ENCODE results near the gene FKRP. TPM values are rescaled to one million over a fixed set of nuclear protein-coding genes. Genes with fewer than 3 reads are reported as not detected.

Gene FKRP, protein sequence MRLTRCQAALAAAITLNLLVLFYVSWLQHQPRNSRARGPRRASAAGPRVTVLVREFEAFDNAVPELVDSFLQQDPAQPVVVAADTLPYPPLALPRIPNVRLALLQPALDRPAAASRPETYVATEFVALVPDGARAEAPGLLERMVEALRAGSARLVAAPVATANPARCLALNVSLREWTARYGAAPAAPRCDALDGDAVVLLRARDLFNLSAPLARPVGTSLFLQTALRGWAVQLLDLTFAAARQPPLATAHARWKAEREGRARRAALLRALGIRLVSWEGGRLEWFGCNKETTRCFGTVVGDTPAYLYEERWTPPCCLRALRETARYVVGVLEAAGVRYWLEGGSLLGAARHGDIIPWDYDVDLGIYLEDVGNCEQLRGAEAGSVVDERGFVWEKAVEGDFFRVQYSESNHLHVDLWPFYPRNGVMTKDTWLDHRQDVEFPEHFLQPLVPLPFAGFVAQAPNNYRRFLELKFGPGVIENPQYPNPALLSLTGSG
- 9.8 TPM for polyA plus RNA-seq (2013)

DNA sequence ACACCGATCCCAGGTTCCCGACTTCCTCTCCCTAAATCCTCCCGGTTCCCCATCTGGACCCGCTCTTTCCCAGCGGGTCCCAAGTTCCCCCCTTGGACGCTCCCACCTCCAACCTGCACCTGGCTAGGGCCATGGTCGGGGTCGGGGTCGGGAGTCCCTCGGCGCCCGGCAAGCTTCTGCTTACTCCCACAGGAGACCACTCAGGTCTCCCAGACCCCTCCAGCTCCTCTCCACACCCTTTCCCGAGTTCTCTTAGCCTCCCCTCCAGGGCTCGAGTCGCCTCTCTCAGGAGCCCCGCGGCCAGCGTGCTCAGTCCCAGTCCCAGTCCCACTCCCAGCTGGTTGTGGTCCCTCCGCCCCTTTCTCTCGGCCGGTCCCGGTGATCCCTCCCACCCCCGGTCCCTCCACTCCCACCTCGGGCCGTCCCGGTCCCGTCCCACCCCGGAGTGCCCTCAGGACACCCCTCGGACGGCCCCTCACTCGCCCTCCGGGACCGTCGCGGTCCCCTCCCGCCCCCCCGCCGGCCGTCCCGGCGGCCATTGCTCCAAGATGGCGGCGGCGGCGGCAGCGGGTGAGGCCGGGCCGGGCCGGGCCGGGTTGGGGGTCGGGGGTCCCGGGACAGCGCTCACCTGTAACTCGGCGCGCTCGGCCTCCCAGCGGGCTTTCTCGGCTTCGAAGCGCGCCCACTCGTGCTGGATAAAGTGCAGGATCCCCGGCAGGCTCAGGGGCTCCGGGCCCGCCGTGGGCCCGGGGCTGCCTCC, at the start of gene FKRP:
TSS of gene FKRP (plus strand) at position 537 of the 760 bp plus-strand sequence. CDS start 9,394 bp downstream, outside the sequence.
- no peak for DNase-seq
- peaks cover 0 to 11% (median 2%) of the 10 kb centered on the region in 4 experiments for H3K36me3 ChIP-seq (ENCODE audit: control insufficient read depth in 4 of 4, insufficient read depth in 4 of 4, low read length in 3 of 4)
- no peaks in the 10 kb centered on the region for H3K9me3 ChIP-seq (ENCODE audit: control extremely low read depth in 1 of 5, control insufficient read depth in 4 of 5, insufficient read depth in 2 of 5, low read depth in 1 of 5, low read length in 4 of 5)
- peaks cover 0 to 26% (median 18%) of the 10 kb centered on the region in 4 experiments for H3K4me1 ChIP-seq (ENCODE audit: control extremely low read depth in 1 of 4, control insufficient read depth in 4 of 4, insufficient read depth in 4 of 4, low read length in 3 of 4)
- POLR2A ChIA-PET, result interaction anchor here (1.2 kb wide), 1 partner anchor 16 kb away, joined by 4 read pairs; no protein-coding TSS in a partner anchor
- H3K4me3 ChIP-seq (ENCODE audit: control insufficient read depth in 1 of 7, extremely low read depth in 1 of 7, insufficient read depth in 4 of 7, low read depth in 2 of 7, low read length in 6 of 7), result peak within 1 kb of the TSS; percentile 58 to 93 (median 89)
- 0% methylated on average over 53 of the region's 68 CpGs for WGBS (ENCODE audit: insufficient coverage)
- CTCF ChIA-PET, result interaction anchor here (0.8 to 1.4 kb wide), 2 partner anchors 8 to 11 kb away, joined by 3 read pairs; no protein-coding TSS in a partner anchor
- peak within 1 kb of the TSS; percentile 54 to 89 for H3K27ac ChIP-seq (ENCODE audit: insufficient read depth in 1 of 2, low read depth in 1 of 2, low read length in 2 of 2, poor library complexity in 1 of 2, severe bottlenecking in 2 of 2)
- no peaks in the 10 kb centered on the region for H3K27me3 ChIP-seq (replicated peaks in 2 of 5; ENCODE audit: control insufficient read depth in 4 of 5, insufficient read depth in 5 of 5, low read length in 4 of 5)

- Histone ChIP-seq H3K9me3 (ENCODE audit: control extremely low read depth in 1 of 5, control insufficient read depth in 4 of 5, insufficient read depth in 2 of 5, low read depth in 1 of 5, low read length in 4 of 5) (no peaks in the 10 kb centered on the region), H3K27me3 (replicated peaks in 2 of 5; ENCODE audit: control insufficient read depth in 4 of 5, insufficient read depth in 5 of 5, low read length in 4 of 5) (no peaks in the 10 kb centered on the region), H3K27ac (ENCODE audit: insufficient read depth in 1 of 2, low read depth in 1 of 2, low read length in 2 of 2, poor library complexity in 1 of 2, severe bottlenecking in 2 of 2) (no peak overlapping the region), H3K4me3 (ENCODE audit: control insufficient read depth in 1 of 7, extremely low read depth in 1 of 7, insufficient read depth in 4 of 7, low read depth in 2 of 7, low read length in 6 of 7) (no peak overlapping the region), H3K4me1 (ENCODE audit: control extremely low read depth in 1 of 4, control insufficient read depth in 4 of 4, insufficient read depth in 4 of 4, low read length in 3 of 4) (no peaks in the 10 kb centered on the region), H3K36me3 (ENCODE audit: control insufficient read depth in 4 of 4, insufficient read depth in 4 of 4, low read length in 3 of 4) (peaks cover 24 to 97% (median 64%) of the 10 kb centered on the region in 4 experiments)
- 98% methylated on average over 9 of the region's 9 CpGs for WGBS (ENCODE audit: insufficient coverage)
- ChIA-PET POLR2A (interaction anchor here (0.6 kb wide), 2 partner anchors 929 to 1281 kb away, joined by 3 to 5 read pairs; no protein-coding TSS in a partner anchor), CTCF (interaction anchor here (0.5 to 3.2 kb wide), 5 partner anchors 9 to 1598 kb away, joined by 3 to 12 read pairs (median 3); no protein-coding TSS in a partner anchor)
- DNase-seq, result no peak
Observed at GRCh38 chr19:46696866-46697203, 49.0 kb upstream of the FKRP start.

- H3K36me3 ChIP-seq (ENCODE audit: control insufficient read depth in 4 of 4, insufficient read depth in 4 of 4, low read length in 3 of 4), result peaks cover 21 to 97% (median 62%) of the 10 kb centered on the region in 4 experiments
- 92% methylated on average over 34 of the region's 39 CpGs for WGBS (ENCODE audit: insufficient coverage)
- no peaks in the 10 kb centered on the region for H3K4me1 ChIP-seq (ENCODE audit: control extremely low read depth in 1 of 4, control insufficient read depth in 4 of 4, insufficient read depth in 4 of 4, low read length in 3 of 4)
- DNase-seq, result peak in 2 of 3 donors; percentile 49 to 60
- no peaks in the 10 kb centered on the region for H3K9me3 ChIP-seq (ENCODE audit: control extremely low read depth in 1 of 5, control insufficient read depth in 4 of 5, insufficient read depth in 2 of 5, low read depth in 1 of 5, low read length in 4 of 5)
- H3K4me3 ChIP-seq (ENCODE audit: control insufficient read depth in 1 of 7, extremely low read depth in 1 of 7, insufficient read depth in 4 of 7, low read depth in 2 of 7, low read length in 6 of 7), result no peak overlapping the region
- POLR2A ChIA-PET, result interaction anchor here (0.6 kb wide), 2 partner anchors 929 to 1281 kb away, joined by 3 to 5 read pairs; no protein-coding TSS in a partner anchor
- H3K27me3 ChIP-seq (replicated peaks in 2 of 5; ENCODE audit: control insufficient read depth in 4 of 5, insufficient read depth in 5 of 5, low read length in 4 of 5), result no peaks in the 10 kb centered on the region
- peak overlapping the region in 1 of 2 experiments; percentile 43 for H3K27ac ChIP-seq (ENCODE audit: insufficient read depth in 1 of 2, low read depth in 1 of 2, low read length in 2 of 2, poor library complexity in 1 of 2, severe bottlenecking in 2 of 2)
- CTCF ChIA-PET, result interaction anchor here (0.8 to 3.2 kb wide), 3 partner anchors 9 to 54 kb away, joined by 3 to 12 read pairs (median 3); no protein-coding TSS in a partner anchor
Observed at GRCh38 chr19:46697204-46697960, 48.5 kb upstream of the FKRP start.

DNA sequence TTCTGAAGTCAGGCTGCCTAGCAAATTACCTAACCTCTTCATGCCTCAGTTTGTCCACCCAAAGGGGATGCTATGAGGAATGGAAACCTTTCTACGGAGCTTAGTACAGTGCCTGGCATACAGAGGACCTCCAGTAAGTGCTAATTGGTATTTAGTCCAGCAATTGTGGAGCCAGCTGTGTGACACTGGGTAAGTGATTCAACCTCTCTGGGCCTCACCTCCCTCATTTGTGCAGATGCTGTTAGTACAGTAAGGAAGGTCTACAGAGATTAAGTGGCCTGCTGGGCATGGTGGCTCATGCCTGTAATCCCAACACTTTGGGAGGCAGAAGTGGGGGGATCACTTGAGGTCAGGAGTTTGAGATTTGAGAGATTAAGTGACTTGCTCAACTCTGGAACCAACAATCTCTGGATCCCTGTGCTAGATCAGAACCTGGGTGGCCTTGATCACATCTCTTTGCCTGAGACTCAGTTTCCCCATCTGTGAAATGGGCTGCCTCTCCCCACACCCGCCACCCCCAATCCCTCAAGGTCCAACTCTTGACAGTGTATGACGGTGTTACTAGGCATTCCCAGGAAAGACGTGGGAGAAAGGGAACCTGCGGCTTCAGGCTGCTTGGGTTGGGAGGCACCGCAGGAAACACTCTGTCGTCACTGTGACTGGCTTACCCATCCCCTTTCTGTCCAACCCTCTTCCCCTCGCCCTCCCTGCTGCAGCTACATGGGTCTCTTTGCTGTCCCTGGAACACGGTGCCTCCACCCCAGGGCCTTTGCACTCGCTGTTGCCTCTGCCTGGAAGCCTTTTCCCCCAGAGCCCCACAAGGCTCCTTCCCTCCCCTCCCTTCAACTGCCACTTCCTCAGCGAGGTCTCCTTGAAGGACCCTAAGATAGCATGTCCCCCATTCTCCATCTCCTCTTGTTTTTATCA, 47.2 kb upstream of the FKRP start:
- 96% methylated on average over 10 of the region's 11 CpGs for WGBS (ENCODE audit: insufficient coverage)
- H3K36me3 ChIP-seq (ENCODE audit: control insufficient read depth in 4 of 4, insufficient read depth in 4 of 4, low read length in 3 of 4), result peaks cover 18 to 95% (median 52%) of the 10 kb centered on the region in 4 experiments
- no peaks in the 10 kb centered on the region for H3K9me3 ChIP-seq (ENCODE audit: control extremely low read depth in 1 of 5, control insufficient read depth in 4 of 5, insufficient read depth in 2 of 5, low read depth in 1 of 5, low read length in 4 of 5)
- no peaks in the 10 kb centered on the region for H3K4me1 ChIP-seq (ENCODE audit: control extremely low read depth in 1 of 4, control insufficient read depth in 4 of 4, insufficient read depth in 4 of 4, low read length in 3 of 4)
- ChIA-PET CTCF (interaction anchor here (3.2 kb wide), 1 partner anchor 31 kb away, joined by 12 read pairs; no protein-coding TSS in a partner anchor), POLR2A (interaction anchor here (0.6 kb wide), 1 partner anchor 32 kb away, joined by 3 read pairs; no protein-coding TSS in a partner anchor)
- H3K27ac ChIP-seq (ENCODE audit: insufficient read depth in 1 of 2, low read depth in 1 of 2, low read length in 2 of 2, poor library complexity in 1 of 2, severe bottlenecking in 2 of 2), result no peak overlapping the region
- no peak overlapping the region for H3K4me3 ChIP-seq (ENCODE audit: control insufficient read depth in 1 of 7, extremely low read depth in 1 of 7, insufficient read depth in 4 of 7, low read depth in 2 of 7, low read length in 6 of 7)
- H3K27me3 ChIP-seq (replicated peaks in 2 of 5; ENCODE audit: control insufficient read depth in 4 of 5, insufficient read depth in 5 of 5, low read length in 4 of 5), result no peaks in the 10 kb centered on the region
- no peak for DNase-seq

- CTCF ChIA-PET, result no interaction called here
- 93% methylated on average over 12 of the region's 13 CpGs for WGBS (ENCODE audit: insufficient coverage)
- POLR2A ChIA-PET, result no interaction called here
- Histone ChIP-seq H3K27ac (ENCODE audit: insufficient read depth in 1 of 2, low read depth in 1 of 2, low read length in 2 of 2, poor library complexity in 1 of 2, severe bottlenecking in 2 of 2) (no peak overlapping the region), H3K4me1 (ENCODE audit: control extremely low read depth in 1 of 4, control insufficient read depth in 4 of 4, insufficient read depth in 4 of 4, low read length in 3 of 4) (peaks cover 0 to 1% (median 0%) of the 10 kb centered on the region in 4 experiments), H3K9me3 (ENCODE audit: control extremely low read depth in 1 of 5, control insufficient read depth in 4 of 5, insufficient read depth in 2 of 5, low read depth in 1 of 5, low read length in 4 of 5) (no peaks in the 10 kb centered on the region), H3K27me3 (replicated peaks in 2 of 5; ENCODE audit: control insufficient read depth in 4 of 5, insufficient read depth in 5 of 5, low read length in 4 of 5) (no peaks in the 10 kb centered on the region), H3K36me3 (ENCODE audit: control insufficient read depth in 4 of 4, insufficient read depth in 4 of 4, low read length in 3 of 4) (peaks cover 13 to 81% (median 50%) of the 10 kb centered on the region in 4 experiments), H3K4me3 (ENCODE audit: control insufficient read depth in 1 of 7, extremely low read depth in 1 of 7, insufficient read depth in 4 of 7, low read depth in 2 of 7, low read length in 6 of 7) (no peak overlapping the region)
- DNase-seq, result no peak
Observed at GRCh38 chr19:46700704-46701103, 45.2 kb upstream of the FKRP start.

Measured in common myeloid progenitor, CD34-positive (primary cell).